Tibial nerve (tissue), 3 donors: ENCODE measurements around the gene OCRL.

Experiments
- POLR2A ChIP-seq, 2 donors: fragments of 450-650 bp; IDR thresholded peaks; one replicate each; pipeline ENCODE4 v1.6.1; 2017; ENCODE audit warnings: antibody characterized with exemption in 2 of 2, mild to moderate bottlenecking in 2 of 2, moderate library complexity in 2 of 2
- TF ChIP-seq, protein P1 (sequence below), 5 experiments: fragments of 200-600 bp in 3 of 5; fragments of 450-650 bp in 2 of 5; sonication (generic) in 3 of 5; IDR thresholded peaks; one replicate each; pipeline ENCODE4 v1.5.1; 2016 to 2019; ENCODE audit warnings: antibody characterized with exemption in 5 of 5, mild to moderate bottlenecking in 3 of 5, moderate library complexity in 2 of 5

GRCh38 chrX:129559783-129560182 is 19.7 kb downstream of the OCRL start:
- TF ChIP-seq, protein P1, sequence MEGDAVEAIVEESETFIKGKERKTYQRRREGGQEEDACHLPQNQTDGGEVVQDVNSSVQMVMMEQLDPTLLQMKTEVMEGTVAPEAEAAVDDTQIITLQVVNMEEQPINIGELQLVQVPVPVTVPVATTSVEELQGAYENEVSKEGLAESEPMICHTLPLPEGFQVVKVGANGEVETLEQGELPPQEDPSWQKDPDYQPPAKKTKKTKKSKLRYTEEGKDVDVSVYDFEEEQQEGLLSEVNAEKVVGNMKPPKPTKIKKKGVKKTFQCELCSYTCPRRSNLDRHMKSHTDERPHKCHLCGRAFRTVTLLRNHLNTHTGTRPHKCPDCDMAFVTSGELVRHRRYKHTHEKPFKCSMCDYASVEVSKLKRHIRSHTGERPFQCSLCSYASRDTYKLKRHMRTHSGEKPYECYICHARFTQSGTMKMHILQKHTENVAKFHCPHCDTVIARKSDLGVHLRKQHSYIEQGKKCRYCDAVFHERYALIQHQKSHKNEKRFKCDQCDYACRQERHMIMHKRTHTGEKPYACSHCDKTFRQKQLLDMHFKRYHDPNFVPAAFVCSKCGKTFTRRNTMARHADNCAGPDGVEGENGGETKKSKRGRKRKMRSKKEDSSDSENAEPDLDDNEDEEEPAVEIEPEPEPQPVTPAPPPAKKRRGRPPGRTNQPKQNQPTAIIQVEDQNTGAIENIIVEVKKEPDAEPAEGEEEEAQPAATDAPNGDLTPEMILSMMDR (IDR thresholded peaks at IDR 0.05): no peak
- TF ChIP-seq POLR2A (IDR thresholded peaks at IDR 0.05): no peak
